Spleen (tissue), 7 donors: ENCODE measurements around the gene TTC12.

Source experiments
- POLR2A ChIP-seq, 3 donors: fragments of 450-650 bp; IDR thresholded peaks; one replicate each; pipeline ENCODE4 v1.5.1; 2017; ENCODE audit warnings: antibody characterized with exemption in 3 of 3, mild to moderate bottlenecking in 1 of 3
- TF ChIP-seq, protein P1 (sequence below), 11 experiments: fragments of 200-600 bp in 7 of 11; fragments of 450-650 bp in 4 of 11; sonication (generic) in 4 of 11; IDR thresholded peaks in 8 of 11; conservative IDR thresholded peaks in 3 of 11; 1 replicate in 7 of 11; 2 replicates in 4 of 11; pipeline versions ENCODE4 v1.4.0 to v1.8.0; 2016 to 2021; ENCODE audit warnings: antibody characterized with exemption in 11 of 11, inconsistent platforms in 4 of 11, mild to moderate bottlenecking in 1 of 11
- donor health status: DM: no; HTN: no; CAD: no; lungs with moderate emphysema.
- donor health status: DM: no; HTN: no; CAD: no.
- donor health status: DM: no; HTN: no; CAD: no.

DNA sequence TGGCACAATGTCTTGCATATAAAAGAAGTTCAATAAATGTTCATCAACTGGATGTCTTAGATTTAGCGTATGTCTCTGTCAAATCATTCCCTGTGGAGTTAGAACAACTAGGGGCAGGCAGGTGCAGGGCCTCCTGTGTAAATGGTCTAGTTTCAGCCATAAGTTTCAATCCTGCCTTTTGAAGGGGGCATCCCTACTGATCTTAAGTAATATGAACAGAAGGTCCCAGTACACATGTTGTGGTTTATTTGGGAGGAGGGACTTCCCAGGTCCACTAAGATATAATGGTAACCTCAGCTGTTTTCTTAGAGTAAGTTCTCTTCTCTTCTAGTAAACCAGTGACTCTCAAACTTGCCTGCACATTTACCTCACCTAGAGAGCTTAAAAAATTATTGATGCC, 19.8 kb downstream of the TTC12 start:
- TF ChIP-seq, protein P1, sequence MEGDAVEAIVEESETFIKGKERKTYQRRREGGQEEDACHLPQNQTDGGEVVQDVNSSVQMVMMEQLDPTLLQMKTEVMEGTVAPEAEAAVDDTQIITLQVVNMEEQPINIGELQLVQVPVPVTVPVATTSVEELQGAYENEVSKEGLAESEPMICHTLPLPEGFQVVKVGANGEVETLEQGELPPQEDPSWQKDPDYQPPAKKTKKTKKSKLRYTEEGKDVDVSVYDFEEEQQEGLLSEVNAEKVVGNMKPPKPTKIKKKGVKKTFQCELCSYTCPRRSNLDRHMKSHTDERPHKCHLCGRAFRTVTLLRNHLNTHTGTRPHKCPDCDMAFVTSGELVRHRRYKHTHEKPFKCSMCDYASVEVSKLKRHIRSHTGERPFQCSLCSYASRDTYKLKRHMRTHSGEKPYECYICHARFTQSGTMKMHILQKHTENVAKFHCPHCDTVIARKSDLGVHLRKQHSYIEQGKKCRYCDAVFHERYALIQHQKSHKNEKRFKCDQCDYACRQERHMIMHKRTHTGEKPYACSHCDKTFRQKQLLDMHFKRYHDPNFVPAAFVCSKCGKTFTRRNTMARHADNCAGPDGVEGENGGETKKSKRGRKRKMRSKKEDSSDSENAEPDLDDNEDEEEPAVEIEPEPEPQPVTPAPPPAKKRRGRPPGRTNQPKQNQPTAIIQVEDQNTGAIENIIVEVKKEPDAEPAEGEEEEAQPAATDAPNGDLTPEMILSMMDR (IDR thresholded peaks at IDR 0.05 in 8 of 11, conservative IDR thresholded peaks at IDR 0.05 in 3 of 11), result no peak
- TF ChIP-seq POLR2A (IDR thresholded peaks at IDR 0.05), result no peak
